Measurements from ENCODE around the gene APOBEC4.
A peak's percentile ranks its signal among the peaks of the same experiment; 100 is the strongest.

APOBEC4 gene

DNA sequence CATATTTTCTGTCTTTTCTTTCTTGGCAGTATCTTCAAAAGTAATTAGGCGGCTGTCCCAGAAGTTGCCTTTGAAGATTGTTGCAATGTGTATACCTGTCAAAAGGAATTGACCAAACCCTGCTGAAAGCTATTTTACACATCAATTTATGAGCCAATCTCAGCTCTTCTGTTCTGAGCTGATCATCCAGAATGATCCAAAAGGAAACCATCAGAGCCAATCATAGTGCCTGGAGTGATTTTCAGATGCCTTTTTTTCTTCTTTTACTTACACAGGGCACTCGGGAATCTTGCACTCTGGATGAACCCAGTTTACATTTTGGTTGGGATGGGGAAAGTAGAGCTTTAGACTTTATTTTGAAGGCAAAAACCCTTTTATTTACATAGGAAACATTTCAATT is 21.8 kb upstream of the APOBEC4 start:
- no peak for DNase-seq

- no peak for DNase-seq
Measured at GRCh38 chr1:183674339-183674738, 21.2 kb upstream of the APOBEC4 start.

GRCh38 chr1:183673605-183674323 is 20.6 kb upstream of the APOBEC4 start:
- no peak for DNase-seq

DNA sequence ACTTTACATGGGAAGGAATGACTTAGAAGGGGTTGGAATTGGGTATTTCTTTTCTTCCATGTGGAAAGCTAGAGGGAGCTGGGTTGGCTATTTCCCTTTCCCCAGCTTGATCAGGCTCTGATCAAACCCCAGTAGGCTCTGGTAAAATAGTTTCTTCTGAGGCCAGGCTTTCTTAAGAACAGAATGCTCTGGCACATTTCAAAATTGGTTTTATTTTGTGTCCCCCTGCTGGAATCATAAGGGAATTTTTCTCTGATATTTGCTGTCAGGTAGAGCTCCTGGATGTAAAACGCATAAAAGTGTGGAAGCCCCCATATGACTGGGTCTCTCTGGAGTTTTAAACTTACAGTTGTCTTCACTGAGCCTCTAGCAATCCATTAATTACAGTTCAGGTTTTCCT is 17.1 kb upstream of the APOBEC4 start:
- DNase-seq: no peak

DNA sequence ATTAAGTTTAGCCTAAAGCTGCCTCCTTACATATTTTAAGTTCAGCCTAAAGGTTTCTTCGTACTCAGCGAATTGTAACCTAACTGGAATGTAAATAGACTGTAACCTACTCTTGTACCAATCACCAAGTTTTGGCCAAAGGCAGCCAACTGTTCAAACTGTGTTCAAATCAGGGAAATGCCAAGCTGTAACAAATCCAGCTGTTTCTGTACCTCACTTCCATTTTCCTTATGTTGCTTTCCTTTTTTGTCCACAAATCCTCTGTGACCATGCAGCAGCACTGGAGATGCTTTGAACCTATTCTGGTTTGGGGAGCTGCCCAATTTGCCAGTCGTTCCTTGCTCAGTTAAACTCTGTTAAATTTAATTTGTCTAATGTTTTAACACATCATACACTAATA is 3.2 kb upstream of the APOBEC4 start:
- DNase-seq: no peak

DNA sequence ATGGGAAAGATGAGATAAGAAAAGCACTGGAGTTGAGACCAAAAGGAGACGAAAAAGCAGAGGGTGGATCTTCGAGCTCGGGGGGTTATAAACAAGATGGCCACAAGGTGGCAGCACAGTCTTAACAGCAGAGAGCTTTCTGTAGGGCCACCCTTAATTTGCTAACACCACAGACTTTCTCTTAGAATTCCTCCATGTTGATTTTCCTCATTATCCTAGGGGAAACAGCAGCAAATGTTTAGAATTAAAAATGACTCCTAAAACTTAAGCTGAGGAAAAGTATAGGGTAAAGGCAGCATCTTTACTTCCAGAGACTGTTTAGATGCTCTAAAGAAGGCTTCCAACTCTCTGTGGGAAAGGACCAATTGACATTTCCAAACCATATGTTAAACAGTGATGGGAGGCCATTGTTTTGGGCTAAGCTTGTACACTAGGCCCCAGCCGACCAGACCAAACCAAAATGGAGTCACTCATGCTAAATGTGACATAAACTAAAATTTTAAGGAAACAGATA is 2.5 kb upstream of the APOBEC4 start:
- DNase-seq: peak; percentile 58

DNA sequence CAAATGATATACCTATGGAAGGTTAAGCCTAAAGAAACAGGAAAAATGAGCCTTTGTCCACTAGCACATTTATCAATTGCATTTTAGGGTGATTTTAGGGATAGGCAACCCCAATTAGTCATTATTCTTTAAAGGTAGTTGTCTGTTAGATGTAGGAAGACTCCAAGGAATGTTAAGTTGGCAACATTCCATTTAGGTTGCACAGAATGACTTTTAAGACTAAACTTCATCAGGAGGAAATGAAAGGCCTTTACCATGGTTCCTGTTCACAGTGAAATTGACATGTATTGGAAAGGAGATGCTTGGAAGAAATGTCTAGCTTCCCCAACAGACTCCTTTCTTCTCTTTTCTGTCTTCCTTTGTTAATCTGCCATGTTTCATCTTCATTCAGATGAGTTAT is 1.6 kb upstream of the APOBEC4 start:
- no peak for DNase-seq

DNA sequence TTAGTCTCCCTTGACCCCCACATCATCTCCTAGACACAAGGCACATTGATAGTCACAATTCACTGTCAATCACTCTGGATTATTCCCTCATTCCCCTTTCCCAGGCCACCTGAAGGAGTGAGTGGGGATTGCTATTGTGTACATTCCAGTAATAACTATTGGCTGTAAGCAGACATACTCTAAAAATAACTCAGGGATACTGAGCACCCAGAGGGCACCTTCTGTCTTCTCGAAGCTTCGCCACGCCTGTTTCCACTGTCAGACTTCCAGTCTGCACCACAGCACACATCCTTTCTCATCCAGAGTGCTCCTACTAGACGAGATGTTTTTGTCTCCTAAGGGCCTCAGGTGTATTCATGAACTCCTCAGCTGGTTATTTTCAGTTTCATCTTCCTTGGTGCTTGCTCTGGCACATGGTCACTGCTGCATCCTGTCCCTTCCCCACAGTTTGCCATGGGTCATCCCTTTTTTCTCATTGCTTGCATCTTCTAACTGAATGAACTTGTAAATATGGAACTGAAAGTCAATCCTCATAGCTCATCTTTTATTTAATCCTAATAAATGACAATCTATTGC is 848 bp upstream of the APOBEC4 start:
- DNase-seq: no peak

- DNase-seq: no peak
Measured at GRCh38 chr1:183653462-183653794, 312 bp upstream of the APOBEC4 start.

DNA sequence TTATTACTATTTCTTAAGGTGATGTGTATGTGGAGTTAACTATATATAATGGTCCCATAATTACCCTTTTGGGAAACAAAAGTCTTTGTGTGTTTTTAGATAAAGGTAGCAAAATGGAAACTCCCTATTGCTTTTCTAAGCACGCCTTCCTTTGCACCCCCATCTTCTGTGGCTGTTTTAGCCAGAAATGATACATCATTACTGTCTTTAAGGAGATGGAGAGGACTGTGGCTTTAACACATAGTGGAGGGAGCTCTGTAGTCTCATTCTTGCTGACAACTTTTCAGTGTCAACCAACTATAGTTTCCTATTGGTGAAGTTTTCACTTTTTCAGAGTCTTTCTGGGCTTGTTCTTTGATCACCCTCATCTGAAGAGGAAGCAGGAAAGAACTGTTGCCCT is 1.0 kb downstream of the APOBEC4 start:
- DNase-seq: no peak

DNA sequence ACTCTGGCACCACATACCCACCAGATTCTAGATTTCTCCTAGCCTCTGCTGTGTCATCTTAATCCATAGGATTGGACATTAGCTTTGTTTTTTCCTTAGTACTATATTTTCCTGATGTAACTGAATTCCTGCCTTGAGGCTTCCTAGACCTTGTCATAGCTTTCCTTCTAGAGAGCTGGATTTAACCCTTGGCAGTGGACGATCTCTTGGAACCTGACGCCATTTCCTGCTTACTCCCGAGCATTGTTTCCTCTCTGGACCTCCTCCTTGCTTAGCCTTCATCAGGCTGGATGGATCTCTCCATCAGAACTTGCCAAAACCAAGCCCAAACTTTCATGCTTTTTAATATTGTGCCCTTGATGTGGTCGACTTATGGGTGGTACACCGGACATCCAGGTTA is 1.5 kb downstream of the APOBEC4 start:
- DNase-seq: no peak

- no peak for DNase-seq
Measured at GRCh38 chr1:183648042-183648441, 5.1 kb downstream of the APOBEC4 start.

GRCh38 chr1:183646776-183647175 is 6.3 kb downstream of the APOBEC4 start:
- DNase-seq: no peak

DNA sequence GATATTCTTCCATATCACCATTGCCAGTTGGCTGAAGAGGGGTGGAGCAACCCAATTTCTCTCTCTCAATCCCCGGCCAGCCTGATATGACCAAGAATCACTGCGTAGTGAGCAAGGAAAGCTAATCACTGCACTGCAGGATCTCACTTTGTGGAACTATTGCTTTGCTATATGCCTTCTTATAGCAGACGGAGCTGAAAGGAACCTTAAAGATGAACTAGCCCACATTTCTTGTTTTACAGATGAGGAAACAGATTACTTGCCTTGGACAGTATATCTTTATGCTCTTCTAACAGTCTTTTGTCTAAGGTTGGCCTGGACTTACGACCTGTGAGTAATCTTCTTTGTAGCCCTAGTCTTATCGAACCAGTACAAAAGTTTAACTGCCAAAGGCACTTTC is 7.6 kb downstream of the APOBEC4 start:
- DNase-seq: no peak

- no peak for DNase-seq
Measured at GRCh38 chr1:183642166-183642565, 10.9 kb downstream of the APOBEC4 start.

- DNase-seq: no peak
Measured at GRCh38 chr1:183640193-183640592, 12.9 kb downstream of the APOBEC4 start.

GRCh38 chr1:183638649-183639387 is 14.3 kb downstream of the APOBEC4 start:
- no peak for DNase-seq

DNA sequence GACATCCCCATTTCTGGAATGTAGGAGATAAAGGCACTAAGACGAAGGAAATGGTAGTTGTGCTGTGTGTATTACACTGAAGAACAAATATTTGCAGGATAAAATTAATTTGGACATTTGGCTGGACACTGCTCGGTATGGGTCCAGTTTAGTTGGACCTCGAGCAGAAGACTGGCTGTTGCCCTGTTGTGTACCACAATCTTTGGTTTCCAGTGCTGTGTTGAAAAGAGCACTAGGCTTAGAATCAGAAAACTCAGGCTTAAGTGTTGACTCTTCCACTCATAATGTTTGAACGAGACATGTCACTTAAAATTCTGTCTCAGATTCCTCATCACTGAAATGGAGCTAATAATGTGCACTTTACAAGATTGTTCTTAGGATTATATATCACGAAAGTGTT is 16.3 kb downstream of the APOBEC4 start:
- no peak for DNase-seq

- DNase-seq: no peak
Measured at GRCh38 chr1:183636334-183636682, 16.8 kb downstream of the APOBEC4 start.

DNA sequence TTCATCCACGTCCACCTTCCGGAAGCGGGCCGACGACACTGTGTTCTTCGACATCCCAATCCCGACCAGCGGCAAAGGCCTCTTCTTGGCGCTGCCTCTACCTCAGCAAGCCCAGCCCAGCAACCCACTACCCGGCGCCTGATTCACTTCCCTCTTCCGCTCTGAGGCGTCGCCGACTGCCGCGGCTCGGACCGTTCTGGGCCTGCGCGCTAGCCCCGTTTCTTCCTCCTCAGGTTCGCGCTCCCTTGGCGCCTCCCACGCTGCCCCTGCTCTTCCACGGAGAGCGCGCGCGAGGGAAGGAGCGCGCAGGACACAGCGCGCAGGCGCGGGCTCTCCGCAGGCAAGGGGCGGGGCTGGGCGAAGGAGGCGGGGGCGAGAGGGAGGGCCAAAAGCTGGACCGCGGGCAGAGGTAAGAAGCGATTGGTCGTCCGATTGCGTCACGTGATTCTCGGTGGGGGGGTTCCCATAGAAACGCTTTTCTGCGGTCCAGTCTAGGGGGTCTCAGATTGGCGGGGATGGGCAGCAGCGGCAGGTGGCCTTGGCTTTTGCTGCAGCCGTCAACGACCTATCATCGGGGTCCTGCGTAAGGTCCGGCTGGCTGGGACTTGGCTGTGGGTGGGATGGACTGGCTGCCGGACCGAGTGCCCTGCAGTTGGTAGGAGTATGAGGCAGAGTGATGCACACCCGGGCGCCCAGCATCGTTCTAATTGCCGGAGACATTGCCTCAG is 17.3 kb downstream of the APOBEC4 start, which contains the start of gene ARPC5:
Gene ARPC5, minus strand, starts transcription at position 178 of the 728 bp plus-strand sequence. Its CDS starts 124 bp downstream, at position 54.
- DNase-seq: peak; percentile 87

GRCh38 chr1:183635099-183635605 is 18.0 kb downstream of the APOBEC4 start:
- no peak for DNase-seq

DNA sequence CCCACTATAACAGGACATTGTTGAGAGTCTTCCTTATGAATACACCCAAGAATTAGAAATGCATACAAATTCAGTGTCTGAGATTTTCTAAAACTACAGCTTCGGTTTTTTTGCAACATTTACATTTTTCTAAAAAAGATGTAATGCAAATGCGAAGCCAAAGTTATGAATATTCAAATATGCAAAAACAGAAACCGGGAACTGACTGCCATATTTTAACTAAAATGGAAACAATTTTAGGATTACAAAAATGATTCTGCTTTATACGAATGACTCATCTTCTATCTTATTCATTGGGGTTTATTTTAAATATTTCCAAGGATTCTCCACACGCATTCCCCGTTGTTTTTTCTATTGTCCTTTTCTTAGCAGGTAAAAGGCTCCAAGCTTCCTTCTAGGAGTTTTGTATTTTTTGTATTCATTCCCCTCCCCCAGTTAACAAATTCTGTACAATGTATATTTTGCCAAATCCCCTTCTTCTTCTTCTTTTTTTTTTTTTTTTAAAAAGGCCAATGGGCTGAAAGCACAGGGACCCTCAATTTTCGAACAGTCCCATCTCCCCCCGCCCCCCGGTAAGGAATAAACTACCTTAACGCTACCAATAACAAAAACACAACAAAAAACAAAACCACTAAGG is 18.6 kb downstream of the APOBEC4 start:
- no peak for DNase-seq

Data from KG1 (cell line).